Measurements from ENCODE around the gene TIRAP.

GRCh38 chr11:126334659-126335462 lies 52.0 kb downstream of the TIRAP start:
- TF ChIP-seq CTCF (IDR thresholded peaks at IDR 0.05; ENCODE audit: low read length) (no peak), EZH2phosphoT487 (IDR thresholded peaks at IDR 0.05; ENCODE audit: low read length) (no peak)

All from MM.1S (cell line).